NCI-H2227 (cell line): Measurements from ENCODE around the gene PODXL2.
"Not testable (repeated sequence)": the region's sequence is repeated elsewhere in the genome, so short reads cannot be mapped to it uniquely, and the experiment has no call there.

Experiments used
- DNase-seq: peaks from one replicate; lab custom pipeline; 2025; ENCODE audit not compliant: unreplicated experiment; lab: John Stamatoyannopoulos, UW

Gene PODXL2

GRCh38 chr3:127654993-127655392 is 26.0 kb downstream of the PODXL2 start:
- DNase-seq: not testable (repeated sequence)

GRCh38 chr3:127655641-127656040 is 26.7 kb downstream of the PODXL2 start:
- DNase-seq: no peak

GRCh38 chr3:127656906-127657305 is 27.9 kb downstream of the PODXL2 start:
- no peak for DNase-seq

GRCh38 chr3:127658234-127658633 is 29.2 kb downstream of the PODXL2 start:
- DNase-seq: no peak

- DNase-seq: no peak
Observed at GRCh38 chr3:127660621-127661251, 31.8 kb downstream of the PODXL2 start.

DNA sequence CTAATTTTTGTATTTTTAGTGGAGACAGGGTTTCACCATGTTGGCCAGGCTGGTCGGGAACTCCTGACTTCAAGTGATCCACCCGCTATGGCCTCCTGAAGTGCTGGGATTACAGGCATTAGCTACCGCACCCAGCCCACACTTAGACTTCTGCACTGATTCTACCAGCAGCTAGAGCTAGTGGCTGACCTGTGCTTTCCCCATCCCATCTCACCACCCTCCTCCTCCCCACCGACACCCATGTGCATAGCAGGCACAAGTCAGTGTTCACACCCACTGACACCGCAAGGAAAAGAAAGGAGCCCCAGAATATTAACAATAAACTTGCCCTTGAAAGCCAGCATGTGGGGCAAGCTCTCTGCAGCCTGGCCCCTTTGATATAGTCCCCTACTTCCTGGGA is 32.6 kb downstream of the PODXL2 start:
- DNase-seq: no peak

DNA sequence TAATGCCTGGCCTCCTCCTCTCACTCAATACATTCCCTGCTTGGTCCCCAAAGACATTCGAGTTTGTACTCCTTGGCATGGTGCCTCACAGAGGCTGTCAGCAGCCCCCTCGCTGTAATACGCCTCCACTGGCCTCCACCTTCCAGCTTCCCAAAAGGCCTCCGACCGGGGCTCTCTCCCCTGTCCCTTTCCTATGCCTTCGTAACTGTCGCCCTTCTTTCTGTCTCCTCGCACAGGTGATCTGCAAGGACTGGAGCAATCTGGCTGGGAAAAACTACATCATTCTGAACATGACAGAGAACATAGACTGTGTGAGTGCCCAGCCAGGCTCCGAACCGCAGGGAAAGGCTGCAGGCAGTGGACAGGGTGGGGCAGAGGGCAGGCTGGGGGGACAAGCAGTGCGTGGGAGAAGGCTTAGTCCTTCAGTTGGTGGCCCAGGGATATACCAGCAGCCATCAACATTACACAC is 33.0 kb downstream of the PODXL2 start:
- DNase-seq: no peak

- no peak for DNase-seq
Observed at GRCh38 chr3:127663151-127663550, 34.2 kb downstream of the PODXL2 start.

DNA sequence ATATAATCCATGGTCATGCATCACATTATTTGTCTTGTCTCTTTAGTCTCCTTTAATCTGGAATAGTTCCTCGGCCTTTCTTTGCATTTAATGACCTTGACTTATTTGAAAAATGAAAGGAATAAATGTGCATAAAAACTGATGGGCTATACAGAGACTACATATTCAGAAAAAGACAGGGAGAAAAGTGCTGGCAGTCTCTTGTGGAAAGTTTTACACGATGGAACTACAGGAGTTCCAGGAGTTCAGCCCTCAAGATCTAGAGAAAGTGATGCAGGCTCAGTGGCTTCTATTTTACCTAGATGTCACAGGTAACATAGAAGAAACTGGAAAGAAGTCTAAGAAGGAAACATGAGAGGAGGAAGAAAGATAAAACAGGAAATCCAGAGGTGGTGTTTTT is 36.2 kb downstream of the PODXL2 start:
- no peak for DNase-seq

DNA sequence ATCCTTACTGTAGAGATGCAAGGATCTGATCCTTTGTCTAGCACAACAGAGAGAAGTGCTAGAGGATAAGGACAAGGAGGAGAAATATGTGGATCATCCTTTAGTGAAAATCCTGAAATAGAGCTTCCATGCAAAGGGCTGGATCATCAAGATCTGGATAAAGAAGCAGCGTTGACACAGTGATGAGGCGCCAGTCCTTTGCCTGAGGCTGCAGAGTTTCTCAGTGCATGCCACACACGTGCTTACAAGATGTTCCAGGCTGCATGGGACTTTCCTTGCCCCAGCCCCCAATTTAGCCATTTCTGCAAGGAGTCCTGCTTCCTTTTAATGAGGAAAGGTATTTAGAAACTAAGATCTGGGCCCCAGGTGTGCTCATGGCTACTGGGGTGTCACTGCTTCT is 36.6 kb downstream of the PODXL2 start:
- DNase-seq: no peak

DNA sequence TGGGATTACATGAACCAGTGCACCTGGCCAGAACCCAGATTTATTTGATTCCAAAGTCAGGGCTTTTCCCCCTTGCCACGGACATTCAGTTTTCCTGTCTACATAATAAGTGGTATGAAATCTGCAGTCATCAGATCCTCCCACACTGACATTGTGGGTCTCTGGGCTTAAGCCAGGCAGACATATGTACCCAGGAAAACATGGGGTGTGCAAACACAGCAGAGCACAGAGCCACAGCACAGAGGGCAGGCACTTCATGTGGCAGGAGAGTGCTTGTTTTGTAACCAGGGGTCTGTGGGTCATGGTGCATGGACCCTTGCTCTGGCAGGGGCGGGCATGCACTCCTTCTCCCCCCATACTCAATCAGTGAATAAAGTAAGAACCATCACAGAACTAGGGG is 37.7 kb downstream of the PODXL2 start:
- no peak for DNase-seq

- peak; percentile 50 for DNase-seq
Observed at GRCh38 chr3:127667119-127667681, 38.2 kb downstream of the PODXL2 start.

DNA sequence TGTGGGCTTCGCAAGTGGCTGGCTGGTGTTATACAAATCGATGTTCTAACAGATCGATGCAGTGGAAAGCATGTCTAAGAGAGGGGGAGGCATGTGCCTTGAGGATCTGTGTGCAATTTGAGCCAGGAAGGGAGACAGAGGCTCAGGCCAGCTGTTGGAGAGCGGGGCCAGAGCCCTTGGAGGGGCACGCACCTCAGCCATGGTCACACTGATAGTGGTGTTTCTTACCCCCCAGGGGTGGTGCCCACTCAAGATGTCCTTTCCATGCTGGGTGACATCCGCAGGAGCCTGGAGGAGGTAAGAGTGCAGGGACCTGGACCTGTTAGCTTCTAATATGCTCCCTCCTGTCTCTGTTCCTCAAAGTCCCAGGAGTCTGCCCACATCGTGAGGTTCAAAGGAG is 39.9 kb downstream of the PODXL2 start:
- DNase-seq: no peak

DNA sequence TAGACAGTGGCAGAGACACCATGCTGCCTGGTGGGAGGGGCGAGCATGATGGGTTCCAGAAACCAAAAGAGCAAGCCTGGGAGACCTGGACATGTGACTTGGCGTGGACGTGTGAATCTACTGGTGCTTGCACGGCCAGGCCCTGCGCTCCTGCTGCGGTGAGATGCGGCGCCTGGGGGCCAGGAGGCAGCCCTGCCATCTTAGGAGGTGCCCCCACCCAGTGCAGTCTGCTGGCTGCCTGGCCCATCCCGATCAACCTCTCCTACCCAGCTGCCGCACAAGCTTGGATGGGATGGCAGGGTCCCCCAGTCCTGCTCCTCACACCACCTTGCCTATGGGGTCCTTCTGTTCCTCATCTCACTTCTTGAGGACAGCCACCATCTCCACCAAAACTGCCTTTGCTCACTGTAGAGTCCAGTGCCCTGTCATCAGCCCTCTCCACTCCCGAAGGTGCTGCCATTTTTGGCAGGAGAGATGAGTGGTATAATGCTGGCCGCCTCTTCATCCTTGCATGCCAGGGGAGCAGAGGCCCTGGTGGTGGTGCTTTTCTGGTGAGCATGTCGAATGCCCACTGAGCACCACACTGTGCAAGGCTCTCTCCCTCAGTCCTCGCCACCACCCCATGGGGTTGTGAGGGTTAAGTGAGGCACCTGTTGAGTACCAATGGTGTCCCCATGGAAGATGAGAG is 40.7 kb downstream of the PODXL2 start:
- DNase-seq: no peak

GRCh38 chr3:127670229-127670559 is 41.2 kb downstream of the PODXL2 start:
- no peak for DNase-seq

- no peak for DNase-seq
Observed at GRCh38 chr3:127670761-127671522, 42.0 kb downstream of the PODXL2 start.

GRCh38 chr3:127671523-127672428 is 42.8 kb downstream of the PODXL2 start:
- peak; percentile 39 for DNase-seq

- peak; percentile 72 for DNase-seq
Observed at GRCh38 chr3:127672429-127673190, 43.6 kb downstream of the PODXL2 start, which contains the start of gene ABTB1. TSS of gene ABTB1 (plus strand) at chr3:127672952. CDS start at chr3:127673026, 74 bp downstream.

GRCh38 chr3:127673191-127674100 is 44.5 kb downstream of the PODXL2 start:
- DNase-seq: peak; percentile 49
